EH (cell line): ENCODE measurements around the gene ELF3.
A peak's percentile ranks its signal among the peaks of the same experiment; 100 is the strongest.
"Not testable (repeated sequence)": the region's sequence is repeated elsewhere in the genome, so short reads cannot be mapped to it uniquely, and the experiment has no call there.

Source experiments
- DNase-seq: peaks from one replicate; pipeline ENCODE4 v3.0.0-alpha.2; 2015; ENCODE audit warnings: low read depth

ELF3 gene

GRCh38 chr1:202007805-202008489, 2.4 kb upstream of the ELF3 start:
- DNase-seq, result peak; percentile 67

GRCh38 chr1:202009326-202010179, 834 bp upstream of the ELF3 start:
- peak; percentile 81 for DNase-seq

DNA sequence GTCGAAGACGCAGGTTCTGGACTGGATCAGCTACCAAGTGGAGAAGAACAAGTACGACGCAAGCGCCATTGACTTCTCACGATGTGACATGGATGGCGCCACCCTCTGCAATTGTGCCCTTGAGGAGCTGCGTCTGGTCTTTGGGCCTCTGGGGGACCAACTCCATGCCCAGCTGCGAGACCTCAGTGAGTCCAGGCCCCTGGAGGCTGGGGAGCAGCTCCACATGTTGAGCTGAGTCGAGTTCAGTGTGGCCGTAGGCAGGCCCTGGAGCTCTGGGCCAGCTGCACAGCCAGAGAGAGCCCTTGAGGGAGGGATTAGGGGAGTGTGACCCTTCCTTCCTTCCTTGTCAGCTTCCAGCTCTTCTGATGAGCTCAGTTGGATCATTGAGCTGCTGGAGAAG, 1.6 kb downstream of the ELF3 start:
- DNase-seq, result no peak

GRCh38 chr1:202012544-202013478, 2.4 kb downstream of the ELF3 start:
- no peak for DNase-seq

DNA sequence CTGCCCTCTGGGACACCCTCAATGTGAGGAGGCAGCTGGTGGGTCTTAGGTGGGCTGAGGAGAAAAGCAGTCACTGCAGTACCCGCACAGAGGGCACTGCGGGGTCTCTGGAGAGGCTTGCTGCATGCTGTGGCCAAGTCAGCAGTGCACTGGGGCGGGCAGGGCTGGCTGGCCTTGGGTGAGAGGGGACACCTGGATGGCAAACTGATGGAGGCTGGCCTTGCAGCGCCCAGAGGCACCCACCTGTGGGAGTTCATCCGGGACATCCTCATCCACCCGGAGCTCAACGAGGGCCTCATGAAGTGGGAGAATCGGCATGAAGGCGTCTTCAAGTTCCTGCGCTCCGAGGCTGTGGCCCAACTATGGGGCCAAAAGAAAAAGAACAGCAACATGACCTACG, 3.2 kb downstream of the ELF3 start:
- DNase-seq, result no peak

DNA sequence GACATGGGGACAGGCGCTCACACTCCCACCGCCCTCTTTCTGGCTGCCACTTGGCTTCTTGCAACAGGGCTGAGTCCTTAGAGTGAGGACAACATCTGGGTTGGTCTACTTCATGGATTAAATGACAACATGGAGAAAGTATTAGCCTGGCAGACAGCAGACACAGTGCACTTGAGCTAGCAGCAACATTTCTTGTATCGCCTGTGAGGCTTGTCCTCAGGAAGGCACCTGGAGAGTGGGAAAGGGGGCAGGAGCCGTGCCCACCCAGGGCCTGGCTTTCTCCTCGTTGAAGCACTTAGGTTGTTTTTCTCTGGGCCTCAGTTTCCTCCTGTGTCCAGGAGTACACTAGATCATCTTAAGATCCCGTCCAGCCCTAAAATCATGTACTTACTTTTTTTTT, 3.7 kb downstream of the ELF3 start:
- DNase-seq, result no peak

DNA sequence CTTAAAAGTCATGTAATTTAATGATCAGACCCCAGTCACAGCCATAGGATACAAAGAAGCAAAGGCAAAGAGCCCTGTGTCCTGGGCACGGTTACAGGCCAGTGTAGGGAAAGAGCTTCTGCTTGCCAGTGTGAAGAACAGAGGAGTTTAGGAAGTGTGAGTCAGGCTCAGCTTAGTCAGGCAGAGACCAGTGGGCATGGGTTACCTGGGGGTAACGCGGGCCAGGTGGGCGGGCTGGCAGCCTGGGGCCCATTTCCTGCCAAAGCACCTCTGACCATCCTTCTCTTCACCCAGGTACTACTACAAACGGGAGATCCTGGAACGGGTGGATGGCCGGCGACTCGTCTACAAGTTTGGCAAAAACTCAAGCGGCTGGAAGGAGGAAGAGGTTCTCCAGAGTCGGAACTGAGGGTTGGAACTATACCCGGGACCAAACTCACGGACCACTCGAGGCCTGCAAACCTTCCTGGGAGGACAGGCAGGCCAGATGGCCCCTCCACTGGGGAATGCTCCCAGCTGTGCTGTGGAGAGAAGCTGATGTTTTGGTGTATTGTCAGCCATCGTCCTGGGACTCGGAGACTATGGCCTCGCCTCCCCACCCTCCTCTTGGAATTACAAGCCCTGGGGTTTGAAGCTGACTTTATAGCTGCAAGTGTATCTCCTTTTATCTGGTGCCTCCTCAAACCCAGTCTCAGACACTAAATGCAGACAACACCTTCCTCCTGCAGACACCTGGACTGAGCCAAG, 4.7 kb downstream of the ELF3 start:
- DNase-seq, result no peak

DNA sequence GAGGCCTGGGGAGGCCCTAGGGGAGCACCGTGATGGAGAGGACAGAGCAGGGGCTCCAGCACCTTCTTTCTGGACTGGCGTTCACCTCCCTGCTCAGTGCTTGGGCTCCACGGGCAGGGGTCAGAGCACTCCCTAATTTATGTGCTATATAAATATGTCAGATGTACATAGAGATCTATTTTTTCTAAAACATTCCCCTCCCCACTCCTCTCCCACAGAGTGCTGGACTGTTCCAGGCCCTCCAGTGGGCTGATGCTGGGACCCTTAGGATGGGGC, 5.2 kb downstream of the ELF3 start:
- no peak for DNase-seq

DNA sequence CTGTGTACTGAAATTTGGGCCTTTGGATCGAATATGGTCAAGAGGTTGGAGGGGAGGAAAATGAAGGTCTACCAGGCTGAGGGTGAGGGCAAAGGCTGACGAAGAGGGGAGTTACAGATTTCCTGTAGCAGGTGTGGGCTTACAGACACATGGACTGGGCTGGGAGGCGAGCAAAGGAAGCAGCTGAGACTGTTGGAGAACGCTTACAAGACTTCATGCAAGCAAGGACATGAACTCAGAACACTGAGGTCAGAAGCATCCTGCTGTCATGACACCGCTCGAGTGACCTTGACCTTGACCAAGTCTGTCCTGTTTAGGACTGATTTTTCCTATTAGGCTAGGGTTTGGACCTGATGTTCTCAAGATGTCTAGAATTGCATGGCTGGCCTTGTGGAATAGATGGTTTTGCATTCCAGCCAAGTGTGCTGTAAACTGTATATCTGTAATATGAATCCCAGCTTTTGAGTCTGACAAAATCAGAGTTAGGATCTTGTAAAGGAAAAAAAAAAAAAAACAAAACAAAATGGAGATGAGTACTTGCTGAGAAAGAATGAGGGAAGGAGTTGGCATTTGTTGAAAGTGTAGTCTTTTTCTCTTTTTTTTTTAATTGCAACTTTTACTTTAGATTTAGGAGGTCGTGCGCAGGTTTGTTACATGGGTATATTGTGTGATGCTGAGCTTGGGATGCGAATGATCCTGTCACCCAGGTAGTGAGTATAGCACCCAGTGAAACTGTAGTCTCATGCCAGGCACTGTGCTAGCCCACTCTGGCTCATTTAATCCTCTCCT, 5.8 kb downstream of the ELF3 start:
- peak; percentile 65 for DNase-seq

DNA sequence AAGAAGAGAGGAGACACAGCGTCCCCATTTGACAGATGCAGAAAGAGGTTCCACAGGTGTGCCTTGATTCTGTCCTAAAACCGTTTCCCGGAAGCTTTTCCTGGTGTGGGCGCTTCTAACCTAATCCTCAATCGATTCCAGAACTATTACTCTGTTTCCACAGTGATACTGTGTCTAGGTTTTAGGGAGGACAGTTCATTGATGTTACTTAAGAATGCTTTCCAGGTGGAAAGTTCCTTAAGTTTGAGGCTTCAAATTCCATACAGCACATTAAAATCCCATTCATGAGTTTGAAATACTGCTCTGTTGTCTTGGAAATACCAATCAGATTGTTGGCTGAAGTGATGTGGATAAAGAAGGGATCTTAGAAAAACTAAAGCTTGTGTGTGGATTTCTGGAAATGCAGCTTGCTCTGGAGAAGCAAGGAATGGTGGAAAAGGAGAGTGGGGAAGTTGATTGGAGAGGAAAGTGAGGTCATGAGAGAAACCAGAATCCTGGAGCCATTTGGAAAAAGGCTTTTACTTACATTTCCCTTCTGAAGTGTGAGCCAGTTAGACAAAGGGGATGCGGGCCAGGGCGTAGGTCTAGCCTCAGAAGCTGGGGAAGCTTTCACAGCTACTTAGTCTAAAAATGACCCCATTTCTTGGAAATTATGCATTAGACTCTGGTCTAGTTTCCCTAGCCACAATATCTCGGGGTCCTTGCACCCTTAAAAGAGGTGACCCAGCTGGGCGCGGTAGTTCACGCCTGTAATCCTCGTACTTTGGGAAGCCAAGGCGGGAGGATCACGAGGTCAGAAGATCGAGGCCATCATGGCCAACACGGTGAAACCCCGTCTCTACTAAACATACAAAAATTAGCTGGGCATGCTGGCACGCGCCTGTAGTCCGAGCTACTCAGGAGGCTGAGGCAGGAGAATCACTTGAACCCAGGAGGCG, 6.7 kb downstream of the ELF3 start:
- no peak for DNase-seq

- DNase-seq, result no peak
These were observed 7.5 kb downstream of the ELF3 start for GRCh38 chr1:202017749-202018467.

- no peak for DNase-seq
These were observed 8.3 kb downstream of the ELF3 start for GRCh38 chr1:202018468-202019234.

- not testable (repeated sequence) for DNase-seq
These were observed 8.8 kb downstream of the ELF3 start for GRCh38 chr1:202019235-202019558.

DNA sequence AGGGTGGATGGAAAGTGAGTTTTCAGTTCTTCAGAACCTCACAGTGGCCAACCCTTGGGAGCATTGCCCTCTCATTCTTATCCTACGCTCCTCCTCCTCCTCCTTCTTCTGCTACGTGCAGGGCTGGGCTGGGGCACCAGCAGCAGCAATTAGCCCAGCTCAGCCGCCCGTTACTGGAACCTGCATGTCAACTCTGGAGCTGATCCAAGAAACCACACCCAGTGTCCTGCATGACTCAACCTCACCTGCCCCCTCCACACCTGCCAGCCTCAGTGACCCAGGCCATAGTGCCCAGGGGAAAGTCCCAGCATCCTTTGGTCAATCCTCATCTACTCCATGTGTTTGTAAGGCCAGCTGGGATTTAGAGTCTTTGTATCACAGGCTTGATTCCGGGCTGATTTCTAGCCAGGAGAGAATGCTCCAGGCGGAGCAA, 12.6 kb downstream of the ELF3 start:
- no peak for DNase-seq

DNA sequence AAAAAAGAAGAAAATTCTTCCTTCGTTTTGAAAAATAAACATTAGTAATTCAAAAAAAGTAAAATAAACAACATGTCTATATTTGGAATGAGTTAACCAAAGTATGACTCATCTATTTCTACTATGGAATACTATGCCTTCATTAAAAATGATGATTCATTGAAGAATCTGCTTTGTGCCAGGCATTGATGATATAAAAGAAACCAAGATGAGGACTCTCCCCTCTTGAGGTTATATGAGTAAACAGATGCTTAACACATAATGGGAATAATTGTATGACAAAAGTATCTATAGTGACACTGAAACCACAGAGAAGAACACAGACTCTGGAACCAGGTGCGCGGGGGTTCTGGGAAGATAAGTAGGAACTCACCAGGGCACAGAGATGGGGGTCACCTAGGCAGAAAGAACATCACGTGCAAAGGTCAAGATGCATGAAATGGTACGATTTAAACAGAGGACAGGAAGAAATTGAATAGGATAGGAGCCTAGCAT, 18.8 kb downstream of the ELF3 start:
- DNase-seq, result peak; percentile 92

DNA sequence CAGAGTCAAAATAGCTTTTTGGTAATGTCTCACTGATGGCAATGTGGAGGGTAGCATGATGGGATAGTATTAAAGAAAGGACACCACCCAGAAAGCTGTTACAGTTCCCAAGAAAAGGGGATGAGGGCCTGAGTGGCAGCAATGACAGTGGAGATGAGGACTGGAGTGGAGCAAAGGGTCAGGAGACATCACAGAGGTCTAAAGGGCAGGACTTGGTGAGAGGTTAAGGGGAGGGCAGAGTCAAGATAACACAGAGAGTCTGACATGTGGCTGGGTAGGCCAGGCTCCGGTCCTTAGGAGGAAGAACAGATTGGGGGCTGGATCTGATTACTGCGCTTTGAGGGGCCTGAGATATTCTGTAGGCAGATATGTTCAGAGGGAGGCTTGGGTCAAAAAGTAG, 19.3 kb downstream of the ELF3 start:
- DNase-seq, result no peak

- DNase-seq, result no peak
These were observed 21.4 kb downstream of the ELF3 start for GRCh38 chr1:202031796-202032195.

GRCh38 chr1:202034149-202034682, 23.8 kb downstream of the ELF3 start:
- DNase-seq, result no peak
